Naive B cell (primary cell): ENCODE data around the gene SRD5A1. TPM values are rescaled to one million over a fixed set of nuclear protein-coding genes. Genes with fewer than 3 reads are reported as not detected.
A peak's percentile ranks its signal among the peaks of the same experiment; 100 is the strongest.

ENCODE experiments used
- ATAC-seq, 2 donors: fragments of 150-1000 bp; cut with Tn5 transposase; 2 replicates each; pipeline ENCODE4 v1.10.0; 2021; ENCODE audit warnings: low read depth in 2 of 2, mild to moderate bottlenecking in 2 of 2, moderate library complexity in 2 of 2
- DNase-seq: peaks from one replicate; pipeline ENCODE4 v3.0.0; 2022
- H3K27ac Mint-ChIP-seq, 6 donors: one replicate each; pipeline ENCODE4 v1.8.0; 2020 to 2022; ENCODE audit warnings: mild to moderate bottlenecking in 6 of 6, mixed read lengths in 6 of 6, moderate library complexity in 5 of 6, inconsistent platforms in 2 of 6
- H3K27me3 Mint-ChIP-seq, 3 donors: one replicate each; pipeline ENCODE4 v1.8.0; 2021 to 2022; ENCODE audit warnings: mixed read lengths in 3 of 3, mild to moderate bottlenecking in 1 of 3
- H3K36me3 Mint-ChIP-seq, 2 donors: one replicate each; pipeline ENCODE4 v1.8.0; 2020 to 2022; ENCODE audit warnings: mixed read lengths in 2 of 2, inconsistent platforms in 1 of 2, mild to moderate bottlenecking in 1 of 2
- H3K4me1 Mint-ChIP-seq, 3 donors: one replicate each; pipeline ENCODE4 v1.8.0; 2020 to 2022; ENCODE audit warnings: mixed read lengths in 3 of 3, inconsistent platforms in 1 of 3, mild to moderate bottlenecking in 1 of 3, moderate library complexity in 1 of 3
- H3K4me3 Mint-ChIP-seq, 8 donors: one replicate each; pipeline ENCODE4 v1.8.0; 2020 to 2022; ENCODE audit warnings: mild to moderate bottlenecking in 8 of 8, mixed read lengths in 8 of 8, moderate library complexity in 8 of 8, inconsistent platforms in 2 of 8
- H3K9me3 Mint-ChIP-seq, 7 donors: one replicate each; pipeline ENCODE4 v1.8.0; 2020 to 2022; ENCODE audit warnings: mixed read lengths in 7 of 7, mild to moderate bottlenecking in 5 of 7, inconsistent platforms in 2 of 7, moderate library complexity in 1 of 7
- polyA plus RNA-seq, 6 donors: library from polyadenylated mRNA; unstranded; fragments of 300-500 nt; fragmentation: Illumina TruSeq; gene quantifications; one replicate each; pipeline ENCODE4 v1.2.3, GENCODE V29; 2021; ENCODE audit warnings: low read depth in 6 of 6

Gene SRD5A1
- polyA plus RNA-seq, 6 donors from 2014 or later, result 8.6 to 43.7 (median 13.3) TPM

DNA sequence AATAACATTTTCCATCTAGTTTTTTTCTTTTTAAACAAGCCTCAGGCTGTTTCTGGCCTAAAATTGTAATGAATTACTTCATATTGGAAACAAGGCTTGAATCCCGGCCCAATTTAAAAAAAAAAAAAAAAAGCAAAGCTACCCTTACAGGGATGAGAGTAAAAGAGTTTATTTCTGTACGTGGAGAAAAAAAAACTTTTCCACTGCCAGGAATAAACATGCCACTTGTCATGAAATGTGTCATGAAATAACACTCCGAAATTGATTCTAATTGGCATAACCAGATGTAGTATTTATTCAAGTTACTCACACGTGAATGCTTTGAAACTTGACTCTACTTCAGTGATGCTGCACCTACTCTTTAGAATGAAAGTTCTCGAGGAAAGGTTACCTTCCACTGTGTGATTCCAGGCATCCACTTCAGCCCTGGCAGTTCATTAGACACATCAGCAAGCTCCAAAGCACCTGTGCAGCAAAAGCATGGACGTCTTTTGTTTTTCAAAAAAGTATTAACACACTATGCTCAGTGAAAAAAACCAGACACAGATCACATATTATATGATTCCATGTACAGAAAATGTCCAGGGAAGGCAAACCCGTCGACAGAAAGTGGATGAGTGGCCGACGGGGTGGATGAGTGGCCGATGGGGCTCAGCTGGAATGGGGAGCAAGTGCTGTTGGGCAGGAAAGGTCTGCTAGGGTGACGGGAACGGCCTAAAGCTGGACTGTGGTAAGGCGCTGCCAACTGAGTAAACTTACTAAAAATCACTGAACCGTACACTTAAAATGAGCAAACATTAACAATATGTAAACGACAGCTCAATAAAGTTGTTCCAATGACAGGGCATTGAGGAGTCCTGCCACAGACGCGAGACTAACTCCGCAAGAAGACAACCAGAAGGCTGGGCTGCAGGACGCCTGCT, 21.6 kb upstream of the SRD5A1 start:
- no peaks in the 10 kb centered on the region for H3K27me3 Mint-ChIP-seq
- peaks cover 4 to 21% (median 14%) of the 10 kb centered on the region in 3 donors for H3K4me1 Mint-ChIP-seq
- H3K36me3 Mint-ChIP-seq, result peaks cover 37 to 43% of the 10 kb centered on the region in 2 donors
- no peaks in the 10 kb centered on the region for H3K9me3 Mint-ChIP-seq
- no peak for DNase-seq
- ATAC-seq, result no peak
- H3K4me3 Mint-ChIP-seq, result no peak overlapping the region
- peak overlapping the region in 1 of 6 donors; percentile 67 for H3K27ac Mint-ChIP-seq

DNA sequence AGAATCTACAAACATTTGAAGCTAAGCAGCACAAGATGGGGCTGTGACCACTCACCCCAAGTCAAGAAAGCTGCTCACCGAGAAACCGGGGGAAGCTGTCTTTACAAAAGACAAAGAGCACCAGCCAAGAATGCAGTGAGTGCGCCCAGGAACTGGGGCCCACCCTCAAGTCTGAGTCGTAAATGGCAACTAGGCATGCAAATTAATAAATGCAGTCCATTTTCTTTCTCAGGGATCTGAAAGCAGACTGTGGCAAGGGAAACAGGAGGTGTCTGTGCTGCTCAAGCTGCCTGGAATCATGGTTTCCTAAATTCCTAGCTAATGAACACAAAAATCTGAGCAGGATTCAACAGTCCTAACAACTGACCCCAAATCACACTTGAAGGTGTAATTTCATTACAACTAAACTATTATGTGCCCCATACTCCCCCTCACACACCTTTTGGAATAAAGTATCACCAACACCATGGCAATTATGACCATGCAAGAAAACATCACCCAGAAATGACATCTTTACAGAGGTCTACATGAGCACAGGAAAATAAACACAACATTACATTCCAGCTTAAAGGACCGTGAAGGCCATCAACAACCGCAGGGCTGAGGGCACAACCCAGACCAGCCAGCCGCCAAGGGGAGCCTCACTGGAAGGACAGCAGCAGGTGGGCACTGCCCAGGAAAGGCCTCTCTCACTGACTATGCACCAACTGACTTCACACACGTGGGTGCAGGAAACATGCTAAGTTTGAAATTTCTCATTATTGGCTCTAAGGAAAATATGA, 18.0 kb upstream of the SRD5A1 start:
- Mint-ChIP-seq H3K9me3 (no peaks in the 10 kb centered on the region), H3K36me3 (peaks cover 31 to 53% of the 10 kb centered on the region in 2 donors), H3K4me1 (peaks cover 4 to 21% (median 14%) of the 10 kb centered on the region in 3 donors), H3K27me3 (no peaks in the 10 kb centered on the region), H3K27ac (no peak overlapping the region), H3K4me3 (no peak overlapping the region)
- DNase-seq (no peak), ATAC-seq (no peak)

- no peak for DNase-seq
- no peak for ATAC-seq
- H3K36me3 Mint-ChIP-seq, result peaks cover 39 to 54% of the 10 kb centered on the region in 2 donors
- H3K9me3 Mint-ChIP-seq, result no peaks in the 10 kb centered on the region
- H3K27ac Mint-ChIP-seq, result no peak overlapping the region
- H3K4me1 Mint-ChIP-seq, result peaks cover 4 to 16% (median 11%) of the 10 kb centered on the region in 3 donors
- no peak overlapping the region for H3K4me3 Mint-ChIP-seq
- no peaks in the 10 kb centered on the region for H3K27me3 Mint-ChIP-seq
Measured at GRCh38 chr5:6616632-6617031, 16.6 kb upstream of the SRD5A1 start.

- DNase-seq (no peak), ATAC-seq (no peak)
- H3K27me3 Mint-ChIP-seq, result no peaks in the 10 kb centered on the region
- H3K9me3 Mint-ChIP-seq, result peaks cover 2 to 18% (median 11%) of the 10 kb centered on the region in 7 donors
- peaks cover 5 to 19% (median 9%) of the 10 kb centered on the region in 3 donors for H3K4me1 Mint-ChIP-seq
- no peak overlapping the region for H3K4me3 Mint-ChIP-seq
- peaks cover 46 to 57% of the 10 kb centered on the region in 2 donors for H3K36me3 Mint-ChIP-seq
- H3K27ac Mint-ChIP-seq, result peak overlapping the region in 1 of 6 donors; percentile 67
Measured at GRCh38 chr5:6623228-6623627, 10.0 kb upstream of the SRD5A1 start.

DNA sequence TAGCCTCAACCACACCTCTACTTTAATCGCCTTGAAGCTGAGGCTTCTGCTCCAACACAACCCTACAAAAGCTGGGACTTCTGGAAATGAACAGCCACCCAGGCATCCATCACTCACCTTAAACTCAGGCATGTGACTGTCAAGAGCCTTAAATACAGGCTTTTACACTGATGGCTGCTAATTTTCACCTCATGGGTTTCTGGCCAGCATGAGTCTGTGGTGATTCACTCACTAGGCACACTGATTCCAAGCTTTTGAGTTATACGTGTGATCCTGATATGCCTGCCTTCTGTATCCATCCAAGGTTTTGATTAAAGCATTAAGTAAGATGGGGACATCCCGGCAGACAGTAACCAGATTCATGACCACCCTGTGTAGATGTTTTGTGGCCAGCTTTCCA, 9.3 kb upstream of the SRD5A1 start:
- no peak for DNase-seq
- no peak for ATAC-seq
- Mint-ChIP-seq H3K36me3 (peaks cover 43 to 51% of the 10 kb centered on the region in 2 donors), H3K4me3 (no peak overlapping the region), H3K27me3 (no peaks in the 10 kb centered on the region), H3K9me3 (peaks cover 2 to 18% (median 11%) of the 10 kb centered on the region in 7 donors), H3K27ac (peak overlapping the region in 1 of 6 donors; percentile 8), H3K4me1 (peaks cover 5 to 22% (median 9%) of the 10 kb centered on the region in 3 donors)

- Mint-ChIP-seq H3K4me3 (no peak overlapping the region), H3K27ac (peak overlapping the region in 2 of 6 donors; percentile 73 to 81), H3K9me3 (peaks cover 2 to 18% (median 11%) of the 10 kb centered on the region in 7 donors)
Measured at GRCh38 chr5:6626508-6626907, 6.7 kb upstream of the SRD5A1 start.

DNA sequence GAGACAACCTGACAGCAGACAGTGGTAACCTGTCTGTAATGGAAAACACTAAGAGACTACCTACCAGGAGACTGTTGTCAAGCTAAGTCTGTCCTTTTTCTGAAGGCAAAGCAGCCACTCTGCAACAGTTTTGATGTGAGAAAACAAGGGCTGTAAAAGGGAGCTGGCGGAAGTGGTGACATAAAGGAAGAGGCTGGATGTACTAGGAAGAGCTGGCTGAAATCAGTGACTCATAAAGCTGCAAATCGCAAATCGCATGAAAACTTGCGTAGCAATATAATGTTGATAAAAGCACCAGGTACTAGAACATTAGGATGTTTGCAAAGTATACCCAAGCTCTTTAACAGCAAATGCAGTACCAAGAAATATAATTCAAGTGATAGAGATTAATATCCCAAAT, 1.8 kb upstream of the SRD5A1 start:
- Mint-ChIP-seq H3K4me1 (peaks cover 34 to 55% (median 43%) of the 10 kb centered on the region in 3 donors), H3K27ac (peak overlapping the region; percentile 44 to 99 (median 84))
- ATAC-seq, result no peak

More at GRCh38 chr5:6626508-6626907, 6.7 kb upstream of the SRD5A1 start:
- Mint-ChIP-seq H3K27me3 (no peaks in the 10 kb centered on the region), H3K4me1 (peaks cover 28 to 43% (median 29%) of the 10 kb centered on the region in 3 donors), H3K36me3 (peaks cover 41 to 42% of the 10 kb centered on the region in 2 donors)
- DNase-seq, result no peak
- no peak for ATAC-seq

GRCh38 chr5:6632324-6632887, 834 bp upstream of the SRD5A1 start:
- H3K27ac Mint-ChIP-seq, result peak overlapping the region; percentile 99 to 100 (median 99)
- H3K9me3 Mint-ChIP-seq, result no peaks in the 10 kb centered on the region
- H3K4me3 Mint-ChIP-seq, result peak overlapping the region; percentile 92 to 98 (median 96)
- H3K36me3 Mint-ChIP-seq, result peaks cover 6 to 8% of the 10 kb centered on the region in 2 donors
- DNase-seq (no peak), ATAC-seq (peak; percentile 20 to 21)
- H3K27me3 Mint-ChIP-seq, result no peaks in the 10 kb centered on the region
- peaks cover 35 to 53% (median 43%) of the 10 kb centered on the region in 3 donors for H3K4me1 Mint-ChIP-seq

More for the DNA sequence above, 1.8 kb upstream of the SRD5A1 start:
- Mint-ChIP-seq H3K9me3 (no peaks in the 10 kb centered on the region), H3K4me3 (peak overlapping the region; percentile 49 to 98 (median 93)), H3K27me3 (no peaks in the 10 kb centered on the region), H3K36me3 (peaks cover 6 to 8% of the 10 kb centered on the region in 2 donors)
- DNase-seq, result no peak

GRCh38 chr5:6633469-6634245, 417 bp downstream of the SRD5A1 start:
- H3K4me1 Mint-ChIP-seq, result peaks cover 38 to 44% (median 43%) of the 10 kb centered on the region in 3 donors
- H3K9me3 Mint-ChIP-seq, result no peaks in the 10 kb centered on the region
- peak overlapping the region; percentile 38 to 99 (median 91) for H3K27ac Mint-ChIP-seq
- peak; percentile 39 to 47 for ATAC-seq
- no peaks in the 10 kb centered on the region for H3K27me3 Mint-ChIP-seq
- H3K4me3 Mint-ChIP-seq, result peak overlapping the region; percentile 92 to 98 (median 96)
- H3K36me3 Mint-ChIP-seq, result peaks cover 6 to 8% of the 10 kb centered on the region in 2 donors
- peak; percentile 9 for DNase-seq

GRCh38 chr5:6634306-6634705, 1.1 kb downstream of the SRD5A1 start:
- DNase-seq (peak; percentile 12), ATAC-seq (no peak)
- peaks cover 36 to 44% (median 40%) of the 10 kb centered on the region in 3 donors for H3K4me1 Mint-ChIP-seq
- no peaks in the 10 kb centered on the region for H3K9me3 Mint-ChIP-seq
- no peaks in the 10 kb centered on the region for H3K27me3 Mint-ChIP-seq
- H3K4me3 Mint-ChIP-seq, result peak overlapping the region; percentile 85 to 98 (median 94)
- peak overlapping the region in 4 of 6 donors; percentile 38 to 99 (median 89) for H3K27ac Mint-ChIP-seq
- H3K36me3 Mint-ChIP-seq, result peaks cover 6 to 7% of the 10 kb centered on the region in 2 donors

DNA sequence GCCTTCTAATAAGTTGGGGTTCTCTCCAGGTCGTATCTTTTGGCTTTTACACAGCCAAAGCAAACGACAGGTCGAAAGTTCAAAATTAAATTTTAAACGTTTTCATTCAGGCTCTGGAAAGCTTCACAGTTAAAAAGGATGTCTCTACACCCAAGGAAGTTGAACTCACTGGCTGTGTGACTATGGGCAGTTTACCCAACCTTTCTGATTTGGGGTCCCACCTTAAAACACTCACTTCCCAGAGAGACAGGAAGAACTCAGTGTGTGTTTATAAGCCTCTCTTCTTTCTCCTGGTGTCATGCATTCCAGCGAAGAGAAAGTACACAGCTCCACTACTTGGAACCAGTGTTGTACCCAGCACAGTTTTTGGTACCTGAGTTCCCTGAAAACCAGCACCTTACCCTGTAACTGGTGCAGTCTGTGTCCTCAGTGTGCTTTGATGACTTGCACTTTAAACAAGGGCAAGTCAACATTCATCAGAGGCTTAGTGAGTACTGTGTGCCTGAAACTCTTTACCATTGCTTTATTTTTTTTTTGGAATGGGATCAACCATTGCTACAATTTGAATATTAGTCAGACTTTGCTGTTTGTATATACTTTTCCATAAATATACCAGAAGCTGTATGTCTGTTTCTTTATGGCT, 1.7 kb downstream of the SRD5A1 start:
- H3K4me3 Mint-ChIP-seq, result peak overlapping the region in 6 of 8 donors; percentile 41 to 98 (median 90)
- H3K36me3 Mint-ChIP-seq, result peaks cover under 1 to 2% of the 10 kb centered on the region in 2 donors
- H3K27me3 Mint-ChIP-seq, result no peaks in the 10 kb centered on the region
- DNase-seq (no peak), ATAC-seq (no peak)
- H3K9me3 Mint-ChIP-seq, result no peaks in the 10 kb centered on the region
- H3K27ac Mint-ChIP-seq, result peak overlapping the region in 1 of 6 donors; percentile 99
- peaks cover 30 to 38% (median 34%) of the 10 kb centered on the region in 3 donors for H3K4me1 Mint-ChIP-seq

DNA sequence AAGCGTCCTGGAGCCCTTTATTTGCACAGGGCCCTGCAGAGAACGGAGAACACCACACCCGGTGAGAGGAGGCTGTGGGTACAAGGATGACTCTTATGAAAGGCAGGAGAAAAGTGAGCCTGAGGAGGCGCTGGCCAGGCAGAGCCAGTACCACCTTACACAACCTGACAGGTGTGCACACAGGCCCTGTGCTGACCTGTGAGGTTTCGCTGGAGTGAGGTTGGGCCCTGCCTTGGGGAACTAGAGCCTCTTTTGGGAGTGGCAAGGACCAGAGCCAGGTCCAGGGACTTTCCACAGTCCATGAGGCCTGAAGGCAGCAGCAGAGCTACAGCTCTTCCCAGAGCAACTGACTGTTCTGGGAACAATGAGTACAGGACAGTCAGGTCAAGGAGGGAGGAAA, 3.1 kb downstream of the SRD5A1 start:
- peak overlapping the region in 2 of 6 donors; percentile 37 to 77 for H3K27ac Mint-ChIP-seq
- H3K27me3 Mint-ChIP-seq, result no peaks in the 10 kb centered on the region
- H3K4me1 Mint-ChIP-seq, result peaks cover 20 to 25% (median 21%) of the 10 kb centered on the region in 3 donors
- no peaks in the 10 kb centered on the region for H3K9me3 Mint-ChIP-seq
- peak overlapping the region in 1 of 8 donors; percentile 45 for H3K4me3 Mint-ChIP-seq
- H3K36me3 Mint-ChIP-seq, result no peaks in the 10 kb centered on the region
- no peak for DNase-seq
- ATAC-seq, result no peak
